Sigmoid colon (tissue), 7 donors: ENCODE measurements around the gene TSPAN3. TPM values are rescaled to one million over a fixed set of nuclear protein-coding genes. Genes with fewer than 3 reads are reported as not detected.

ENCODE experiments used
- DNase-seq: peaks from one replicate; pipeline ENCODE4 v3.0.0-alpha.2; 2019
- H3K27ac ChIP-seq, 4 donors: fragments of 200-600 bp; sonication (generic); one replicate each; pipeline ENCODE4 v1.5.1; 2016 to 2019; ENCODE audit warnings: mild to moderate bottlenecking in 1 of 4
- H3K27me3 ChIP-seq, 3 donors: fragments of 200-600 bp; sonication (generic); one replicate each; pipeline ENCODE4 v1.5.1; 2019; ENCODE audit warnings: mild to moderate bottlenecking in 1 of 3
- H3K36me3 ChIP-seq, 4 donors: fragments of 200-600 bp; sonication (generic); one replicate each; pipeline ENCODE4 v1.5.1; 2016 to 2019
- H3K4me1 ChIP-seq, 4 donors: fragments of 200-600 bp; sonication (generic); one replicate each; pipeline ENCODE4 v1.5.1; 2017 to 2019
- H3K4me3 ChIP-seq, 4 donors: fragments of 200-600 bp; sonication (generic); one replicate each; pipeline ENCODE4 v1.5.1; 2017 to 2019; ENCODE audit warnings: mild to moderate bottlenecking in 2 of 4, moderate library complexity in 1 of 4
- H3K9me3 ChIP-seq, 4 donors: fragments of 200-600 bp in 3 of 4; sonication (generic) in 3 of 4; one replicate each; pipeline versions ENCODE4 v1.5.1 to v1.6.1; 2013 to 2019
- CTCF ChIP-seq, 4 experiments: fragments of 450-650 bp in 3 of 4; fragments of 200-600 bp in 1 of 4; IDR thresholded peaks; one replicate each; pipeline ENCODE4 v1.5.1; 2016 to 2019; ENCODE audit warnings: antibody characterized with exemption in 4 of 4, mild to moderate bottlenecking in 3 of 4, moderate library complexity in 2 of 4
- EP300 ChIP-seq, 4 donors: sonication (generic); formaldehyde crosslinking; IDR thresholded peaks; one replicate each; pipeline ENCODE4 v1.6.1; 2017; ENCODE audit warnings: antibody characterized with exemption in 4 of 4
- POLR2A ChIP-seq, 2 donors: fragments of 450-650 bp; IDR thresholded peaks; one replicate each; pipeline ENCODE4 v1.6.1; 2016; ENCODE audit warnings: antibody characterized with exemption in 2 of 2, mild to moderate bottlenecking in 2 of 2, moderate library complexity in 2 of 2
- POLR2AphosphoS5 ChIP-seq, 4 donors: sonication (generic); formaldehyde crosslinking; IDR thresholded peaks; one replicate each; pipeline ENCODE4 v1.6.1; 2017; ENCODE audit warnings: antibody characterized with exemption in 4 of 4
- WGBS, 2 donors: extraction: QIAGEN DNeasy Blood & Tissue Kit; methylation state at CpG; one replicate each; pipeline ENCODE4 v1.1.7; 2013; 5-methylcytosine and 5-hydroxymethylcytosine counted together
- intact Hi-C: fragments of 100-400 bp; cut with DNase I; formaldehyde crosslinking; loops from one replicate; pipeline ENCODE4 v1.15.1; 2023
- polyA plus RNA-seq, 3 donors: library from polyadenylated mRNA; stranded (reverse); fragments of 200-250 nt; gene quantifications; one replicate each; pipeline ENCODE4 v1.2.3, GENCODE V29; 2013
- total RNA-seq, 4 donors: library from RNA; depleted of rRNA; stranded (reverse); fragments of >200 nt; gene quantifications; one replicate each; pipeline ENCODE4 v1.1.0, GENCODE V29; 2016
- donor health status: healthy with polysubstance abuse.
- donor health status: Bipolar disorder and iron deficiency.
- donor health status: healthy.

TSPAN3 gene
- total and polyA plus RNA-seq, 7 donors = 129 to 402 (median 166) TPM

GRCh38 chr15:77066971-77067690 lies 3.8 kb downstream of the TSPAN3 start:
- no peaks in the 10 kb centered on the region for H3K9me3 ChIP-seq
- TF ChIP-seq POLR2AphosphoS5 (IDR thresholded peaks at IDR 0.05) (no peak), EP300 (IDR thresholded peaks at IDR 0.05) (no peak), POLR2A (IDR thresholded peaks at IDR 0.05) (no peak)
- H3K4me1 ChIP-seq = peaks cover 0 to 59% (median 36%) of the 10 kb centered on the region in 4 donors
- no peak for DNase-seq
- no peaks in the 10 kb centered on the region for H3K36me3 ChIP-seq
- no peak overlapping the region for H3K4me3 ChIP-seq
- 16 to 57% methylated on average over 3 of the region's 3 CpGs for WGBS, 2 donors
- no peak overlapping the region for H3K27ac ChIP-seq
- H3K27me3 ChIP-seq = no peaks in the 10 kb centered on the region
- intact Hi-C loops = loop anchor here (10.0 kb wide), 1 partner anchor 162 kb away; the partner anchor contains the start of gene SCAPER

- 53 to 72% methylated on average over 6 of the region's 6 CpGs for WGBS, 2 donors
- no peak for DNase-seq
- no peaks in the 10 kb centered on the region for H3K36me3 ChIP-seq
- H3K27me3 ChIP-seq = no peaks in the 10 kb centered on the region
- peaks cover 0 to 72% (median 53%) of the 10 kb centered on the region in 4 donors for H3K4me1 ChIP-seq
- H3K4me3 ChIP-seq = no peak overlapping the region
- TF ChIP-seq CTCF (IDR thresholded peaks at IDR 0.05) (no peak), EP300 (IDR thresholded peaks at IDR 0.05) (no peak), POLR2AphosphoS5 (IDR thresholded peaks at IDR 0.05) (no peak), POLR2A (IDR thresholded peaks at IDR 0.05) (no peak)
- intact Hi-C loops = loop anchor here (10.0 kb wide), 1 partner anchor 160 kb away; the partner anchor contains the start of gene SCAPER
- no peak overlapping the region for H3K27ac ChIP-seq
- H3K9me3 ChIP-seq = no peaks in the 10 kb centered on the region
Observed at GRCh38 chr15:77064539-77065308, 6.2 kb downstream of the TSPAN3 start.

GRCh38 chr15:77064063-77064462 lies 6.8 kb downstream of the TSPAN3 start:
- no peak for TF ChIP-seq POLR2A (IDR thresholded peaks at IDR 0.05)
- no peak for TF ChIP-seq CTCF (IDR thresholded peaks at IDR 0.05)
- no peak for TF ChIP-seq EP300 (IDR thresholded peaks at IDR 0.05)
- no peak for TF ChIP-seq POLR2AphosphoS5 (IDR thresholded peaks at IDR 0.05)
- WGBS, 2 donors = 31 to 79% methylated on average over 2 of the region's 2 CpGs
- Histone ChIP-seq H3K27me3 (no peaks in the 10 kb centered on the region), H3K9me3 (no peaks in the 10 kb centered on the region), H3K36me3 (no peaks in the 10 kb centered on the region), H3K4me1 (peaks cover 0 to 72% (median 53%) of the 10 kb centered on the region in 4 donors), H3K4me3 (no peak overlapping the region), H3K27ac (no peak overlapping the region)
- intact Hi-C loops = loop anchor here (10.0 kb wide), 1 partner anchor 159 kb away; the partner anchor contains the start of gene SCAPER
- DNase-seq = no peak

- H3K4me1 ChIP-seq = peaks cover 0 to 72% (median 54%) of the 10 kb centered on the region in 4 donors
- DNase-seq = no peak
- no peaks in the 10 kb centered on the region for H3K36me3 ChIP-seq
- intact Hi-C loops = loop anchor here (10.0 kb wide), 1 partner anchor 158 kb away; the partner anchor contains the start of gene SCAPER
- H3K27me3 ChIP-seq = no peaks in the 10 kb centered on the region
- TF ChIP-seq CTCF (IDR thresholded peaks at IDR 0.05) (no peak), POLR2AphosphoS5 (IDR thresholded peaks at IDR 0.05) (no peak), EP300 (IDR thresholded peaks at IDR 0.05) (no peak), POLR2A (IDR thresholded peaks at IDR 0.05) (no peak)
- H3K4me3 ChIP-seq = no peak overlapping the region
- no peaks in the 10 kb centered on the region for H3K9me3 ChIP-seq
- H3K27ac ChIP-seq = no peak overlapping the region
Observed at GRCh38 chr15:77063249-77063648, 7.7 kb downstream of the TSPAN3 start.

GRCh38 chr15:77060546-77060945 lies 10.4 kb downstream of the TSPAN3 start:
- no peak for DNase-seq
- Histone ChIP-seq H3K27me3 (no peaks in the 10 kb centered on the region), H3K36me3 (no peaks in the 10 kb centered on the region), H3K27ac (peak overlapping the region; percentile 30 to 63 (median 46)), H3K4me1 (peaks cover 0 to 70% (median 51%) of the 10 kb centered on the region in 4 donors), H3K9me3 (no peaks in the 10 kb centered on the region), H3K4me3 (no peak overlapping the region)
- intact Hi-C loops = loop anchor here (10.0 kb wide), 1 partner anchor 156 kb away; the partner anchor contains the start of gene SCAPER
- TF ChIP-seq EP300 (IDR thresholded peaks at IDR 0.05) (no peak), CTCF (IDR thresholded peaks at IDR 0.05) (no peak), POLR2AphosphoS5 (IDR thresholded peaks at IDR 0.05) (no peak), POLR2A (IDR thresholded peaks at IDR 0.05) (no peak)
